Forelimb muscle (tissue), 1 donor: ENCODE results near the gene DDX21. TPM values are rescaled to one million over a fixed set of nuclear protein-coding genes. Genes with fewer than 3 reads are reported as not detected.
"Not testable (repeated sequence)": the region's sequence is repeated elsewhere in the genome, so short reads cannot be mapped to it uniquely, and the experiment has no call there.

Source experiments
- DNase-seq: peaks from one replicate; pipeline ENCODE4 v3.0.0-alpha.2; 2013; ENCODE audit warnings: low read depth
- polyA plus RNA-seq: library from polyadenylated mRNA; unstranded; fragments of 120-200 nt; gene quantifications from one replicate; pipeline ENCODE4 v1.2.1, GENCODE V29; 2013; ENCODE audit not compliant: insufficient read length

The DDX21 gene
- polyA plus RNA-seq, 1 donor: 43.1 TPM

DNA sequence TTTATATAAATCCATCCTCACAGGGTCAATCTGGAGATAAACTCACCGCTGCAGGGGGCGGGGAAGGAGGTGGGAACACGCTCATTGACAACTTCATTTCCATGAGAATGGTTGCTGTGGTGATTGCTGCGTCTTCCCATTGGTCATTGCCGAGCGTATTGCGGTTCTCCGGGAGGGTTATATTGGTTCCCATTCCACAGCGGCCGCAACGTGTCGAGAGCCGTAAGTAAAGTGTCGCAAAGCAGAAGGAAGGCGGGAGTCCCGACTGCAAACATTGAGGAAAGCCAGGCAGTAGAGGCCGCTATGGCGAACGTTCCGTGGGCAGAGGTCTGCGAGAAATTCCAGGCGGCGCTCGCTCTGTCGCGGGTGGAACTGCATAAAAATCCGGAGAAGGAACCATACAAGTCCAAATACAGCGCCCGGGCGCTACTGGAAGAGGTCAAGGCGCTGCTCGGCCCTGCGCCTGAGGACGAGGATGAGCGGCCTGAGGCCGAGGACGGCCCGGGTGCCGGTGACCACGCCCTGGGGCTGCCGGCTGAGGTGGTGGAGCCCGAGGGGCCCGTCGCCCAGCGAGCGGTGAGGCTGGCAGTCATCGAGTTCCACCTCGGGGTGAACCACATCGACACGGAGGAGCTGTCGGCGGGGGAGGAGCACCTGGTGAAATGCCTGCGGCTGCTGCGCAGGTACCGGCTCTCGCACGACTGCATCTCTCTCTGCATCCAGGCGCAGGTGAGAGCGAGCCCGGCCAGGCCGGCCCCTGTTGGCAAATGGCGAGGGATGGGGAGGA, 32.8 kb downstream of the DDX21 start, which contains the start of gene KIFBP:
Gene KIFBP, plus strand, starts transcription at position 274 of the 787 bp plus-strand sequence. Its CDS starts 30 bp downstream, at position 304.
- DNase-seq: peak; percentile 98

DNA sequence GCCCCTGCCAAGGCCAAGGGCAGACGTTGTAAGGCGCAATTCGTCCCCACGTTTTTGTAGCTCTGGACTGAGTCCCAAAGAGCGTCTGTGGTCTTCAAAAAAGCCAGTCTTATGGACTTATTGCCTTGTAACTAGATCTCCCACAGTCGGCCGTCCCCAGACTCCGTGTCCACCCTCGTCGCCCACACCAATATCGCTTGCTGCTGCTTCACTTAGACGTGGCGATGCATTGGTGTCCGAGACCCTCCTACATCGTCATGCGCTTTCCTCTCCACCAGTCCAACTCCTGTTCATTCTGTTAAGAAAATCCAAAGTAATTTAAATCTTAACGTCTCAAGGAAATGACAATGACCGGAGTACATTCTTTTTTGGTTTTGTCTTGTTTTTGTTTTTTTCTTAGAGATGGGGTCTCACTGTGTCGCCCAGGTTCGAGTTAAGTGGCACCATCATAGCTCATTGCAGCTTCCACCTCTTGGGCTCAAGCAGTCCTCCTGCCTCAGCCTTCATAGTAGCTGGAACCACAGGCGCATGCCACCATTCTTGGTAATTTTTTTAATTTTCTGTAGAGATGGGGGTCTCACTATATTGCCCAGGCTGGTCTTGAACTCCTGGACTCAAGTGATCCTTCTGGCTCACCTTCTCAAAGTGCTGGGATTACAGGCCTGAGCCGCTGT, 33.5 kb downstream of the DDX21 start:
- DNase-seq: no peak

- DNase-seq: no peak
These were observed 36.9 kb downstream of the DDX21 start for GRCh38 chr10:68992636-68993440.

- DNase-seq: no peak
These were observed 41.2 kb downstream of the DDX21 start for GRCh38 chr10:68997211-68997610.

- no peak for DNase-seq
These were observed 48.9 kb downstream of the DDX21 start for GRCh38 chr10:69004821-69005220.

DNA sequence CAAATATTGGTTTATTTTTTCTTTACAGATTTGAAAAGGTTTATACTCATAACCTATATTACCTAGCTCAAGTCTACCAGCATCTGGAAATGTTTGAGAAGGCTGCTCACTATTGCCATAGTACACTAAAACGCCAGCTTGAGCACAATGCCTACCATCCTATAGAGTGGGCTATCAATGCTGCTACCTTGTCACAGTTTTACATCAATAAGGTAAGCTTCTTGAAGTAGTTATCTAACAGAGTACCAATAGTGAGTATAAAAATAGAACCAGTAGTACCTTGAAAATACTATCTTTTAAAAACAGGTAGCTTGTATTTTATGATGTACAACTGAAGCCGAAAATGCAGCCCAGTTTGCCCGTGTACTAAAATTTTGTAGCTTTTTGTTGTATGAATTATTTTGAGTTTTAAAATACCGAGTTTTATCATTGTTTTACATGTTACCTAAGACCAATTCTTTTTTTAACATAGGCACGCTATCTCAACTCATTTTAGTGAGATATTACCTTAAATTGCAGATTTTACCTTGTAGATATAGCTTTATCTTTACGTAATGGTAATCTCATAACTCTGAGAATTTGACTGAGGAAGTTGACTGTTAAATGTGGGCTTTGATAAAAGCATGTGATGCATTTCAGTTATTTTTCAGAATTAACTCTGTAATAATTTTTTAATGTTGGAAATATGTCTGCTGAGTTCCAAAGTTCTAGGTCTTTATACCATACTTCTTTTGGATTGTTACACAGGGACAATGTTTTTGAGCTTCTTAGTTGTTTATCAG, 49.9 kb downstream of the DDX21 start:
- DNase-seq: no peak

- no peak for DNase-seq
These were observed 51.3 kb downstream of the DDX21 start for GRCh38 chr10:69007260-69007659.

DNA sequence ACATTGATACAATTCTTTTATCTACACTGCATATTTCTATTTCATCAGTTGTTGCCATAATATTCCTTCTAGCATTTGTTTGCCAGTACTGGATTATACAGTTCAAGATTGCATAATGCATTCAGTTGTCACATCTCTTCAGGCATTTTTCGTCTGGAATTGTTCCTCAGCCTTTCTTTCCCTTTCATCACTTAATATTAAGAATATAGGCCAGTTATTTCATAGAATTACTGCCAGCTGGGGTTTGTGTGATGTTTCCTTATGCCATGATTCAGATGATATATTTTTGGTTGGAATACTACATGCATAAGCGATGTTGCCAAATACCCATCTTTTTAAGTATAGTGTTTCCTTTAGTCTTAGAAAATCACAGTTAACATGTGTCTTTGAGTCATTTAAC, 53.4 kb downstream of the DDX21 start:
- no peak for DNase-seq

DNA sequence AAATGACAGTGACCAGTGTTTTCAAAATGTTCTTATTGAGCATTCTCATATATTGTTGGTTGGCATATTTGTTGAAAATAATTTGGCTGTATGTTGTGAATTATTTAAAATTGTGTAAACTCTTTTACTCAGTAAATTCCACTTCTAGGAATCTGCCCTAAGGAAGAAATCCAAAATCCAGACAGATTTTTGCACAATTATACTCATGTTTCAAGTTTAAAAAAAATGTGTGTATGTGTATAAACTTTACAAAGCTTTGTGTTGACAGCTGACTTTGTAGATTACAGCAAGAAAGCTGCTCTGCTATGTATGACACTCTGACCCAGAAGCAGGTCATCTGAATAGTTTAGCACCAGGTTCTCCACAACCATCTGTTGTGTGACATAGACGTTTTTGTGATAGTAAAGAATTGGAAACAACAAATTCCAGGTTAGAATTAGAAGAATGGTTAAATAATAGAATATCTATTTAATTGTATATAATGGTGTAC, 54.2 kb downstream of the DDX21 start:
- DNase-seq: no peak

GRCh38 chr10:69012778-69013177, 56.8 kb downstream of the DDX21 start:
- not testable (repeated sequence) for DNase-seq

DNA sequence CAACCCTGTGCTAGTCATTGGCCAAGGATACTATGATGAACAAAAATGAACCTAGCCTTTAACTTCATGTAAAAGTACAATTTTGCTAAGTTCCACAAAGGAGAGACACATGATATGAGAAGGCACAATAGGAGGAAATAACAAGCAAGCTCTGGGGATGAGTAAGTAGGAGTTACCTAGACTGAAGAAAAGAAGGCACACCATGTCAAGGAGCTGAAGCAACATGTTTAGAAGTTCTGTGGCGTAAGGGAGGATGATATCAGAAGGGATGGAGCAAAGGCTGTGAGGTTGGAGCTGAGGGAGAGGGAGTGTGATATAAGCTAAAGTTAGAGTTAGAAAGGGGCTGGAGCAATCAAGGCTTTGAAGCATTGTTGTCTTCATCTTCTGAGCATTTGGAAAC, 58.2 kb downstream of the DDX21 start:
- DNase-seq: no peak

DNA sequence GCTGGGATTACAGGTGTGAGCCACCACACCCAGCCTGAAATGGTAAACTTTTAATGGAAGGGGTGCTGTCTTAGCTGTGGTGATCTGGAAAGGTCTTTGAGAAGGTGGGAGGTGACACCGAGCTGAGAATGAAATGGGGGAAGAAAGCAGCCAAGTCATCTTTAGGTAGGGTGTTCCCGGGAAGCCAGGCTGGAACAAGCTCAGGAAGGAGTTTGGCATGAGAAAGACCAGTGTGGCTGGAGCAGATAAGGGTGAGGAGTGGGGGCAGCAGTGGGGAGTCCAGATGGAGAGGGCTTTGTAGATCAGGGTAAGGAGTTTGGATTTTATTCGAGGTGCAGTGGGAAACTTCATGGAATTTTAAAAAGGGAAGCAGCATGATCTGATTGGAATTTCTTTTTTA, 62.6 kb downstream of the DDX21 start:
- DNase-seq: no peak

DNA sequence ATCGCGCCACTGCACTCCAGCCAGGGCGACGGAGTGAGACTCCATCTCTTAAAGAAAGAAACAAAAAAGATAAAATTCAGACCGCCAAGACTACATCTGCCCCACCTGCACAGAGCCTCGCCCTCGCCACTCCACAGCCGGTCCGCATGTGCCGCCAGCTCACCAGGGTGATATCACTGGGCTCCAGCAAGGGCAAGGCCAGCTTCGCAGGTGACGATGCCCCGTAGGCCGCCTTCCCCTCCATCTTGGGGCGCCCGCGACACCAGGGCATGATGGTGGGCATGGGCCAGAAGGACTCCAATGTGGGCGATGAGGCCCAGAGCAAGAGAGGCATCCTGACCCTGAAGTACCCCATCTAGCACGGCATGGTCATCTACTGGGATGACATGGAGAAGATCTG, 66.6 kb downstream of the DDX21 start:
- no peak for DNase-seq

GRCh38 chr10:69025370-69025896, 69.5 kb downstream of the DDX21 start:
- DNase-seq: no peak

DNA sequence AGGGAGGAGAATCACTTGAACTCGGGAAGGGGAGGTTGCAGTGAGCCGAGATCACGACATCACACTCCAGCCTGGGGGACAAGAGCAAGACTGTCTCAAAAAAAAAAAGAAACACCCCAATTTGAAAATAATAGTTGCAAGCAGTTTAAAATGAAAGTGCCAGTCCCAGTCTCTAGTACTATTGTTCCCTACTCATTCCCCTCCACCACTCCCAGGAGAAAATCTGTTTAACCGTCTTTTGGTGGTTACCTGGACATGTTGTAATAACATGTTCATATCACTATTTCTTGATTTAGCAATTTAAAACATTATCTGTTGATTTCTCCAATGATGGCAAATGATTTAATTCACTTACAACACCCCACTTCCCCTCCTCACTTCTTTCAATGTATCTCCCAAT, 77.3 kb downstream of the DDX21 start:
- DNase-seq: no peak

Other genes with a start within 250 kb of the DDX21 start
- 69.5 TPM for gene CCAR1, start 234.9 kb upstream of the DDX21 start, polyA plus RNA-seq
- 2.5 TPM for gene STOX1, start 128.6 kb upstream of the DDX21 start, polyA plus RNA-seq
- 45.8 TPM for gene DDX50, start 54.9 kb upstream of the DDX21 start, polyA plus RNA-seq
- 23.4 TPM for gene KIFBP, start 32.6 kb downstream of the DDX21 start, polyA plus RNA-seq
- gene SRGN, start 131.9 kb downstream of the DDX21 start, polyA plus RNA-seq: 23.1 TPM
- 41.6 TPM for gene VPS26A, start 168.0 kb downstream of the DDX21 start, polyA plus RNA-seq
- gene SUPV3L1, start 224.1 kb downstream of the DDX21 start, polyA plus RNA-seq: 30.0 TPM